GM19467 (cell line): ENCODE results near the gene TNNT3.
"Not testable (repeated sequence)": the region's sequence is repeated elsewhere in the genome, so short reads cannot be mapped to it uniquely, and the experiment has no call there.

Source experiments
- ATAC-seq: cut with Tn5 transposase; IDR thresholded peaks from one replicate; pipeline ENCODE4 v1.9.1; 2021; ENCODE audit warnings: mild to moderate bottlenecking, moderate library complexity; ENCODE audit not compliant: unreplicated experiment

The TNNT3 gene

GRCh38 chr11:1919391-1920127 is at the start of gene TNNT3:
TNNT3 (plus strand) TSS chr11:1919703; CDS start chr11:1922875, 3,172 bp downstream.
- no peak for ATAC-seq

- ATAC-seq, result no peak
These were observed 49.2 kb upstream of the TNNT3 start for GRCh38 chr11:1870326-1870696.

GRCh38 chr11:1870721-1871466 is 48.6 kb upstream of the TNNT3 start:
- no peak for ATAC-seq

GRCh38 chr11:1871531-1871930 is 48.0 kb upstream of the TNNT3 start:
- no peak for ATAC-seq

- ATAC-seq, result no peak
These were observed 47.1 kb upstream of the TNNT3 start for GRCh38 chr11:1872267-1872985.

- no peak for ATAC-seq
These were observed 46.3 kb upstream of the TNNT3 start for GRCh38 chr11:1873048-1873812.

- not testable (repeated sequence) for ATAC-seq
These were observed 45.7 kb upstream of the TNNT3 start for GRCh38 chr11:1873813-1874150.

- not testable (repeated sequence) for ATAC-seq
These were observed 44.9 kb upstream of the TNNT3 start for GRCh38 chr11:1874441-1875092.

- ATAC-seq, result no peak
These were observed 44.2 kb upstream of the TNNT3 start for GRCh38 chr11:1875093-1875850.

- ATAC-seq, result not testable (repeated sequence)
These were observed 43.6 kb upstream of the TNNT3 start for GRCh38 chr11:1875851-1876301.

GRCh38 chr11:1876361-1877063 is 43.0 kb upstream of the TNNT3 start:
- no peak for ATAC-seq

GRCh38 chr11:1877211-1878136 is 42.0 kb upstream of the TNNT3 start:
- ATAC-seq, result no peak

GRCh38 chr11:1878137-1879031 is 41.1 kb upstream of the TNNT3 start:
- ATAC-seq, result no peak

- ATAC-seq, result no peak
These were observed 40.1 kb upstream of the TNNT3 start for GRCh38 chr11:1879342-1879940.

- no peak for ATAC-seq
These were observed 39.4 kb upstream of the TNNT3 start for GRCh38 chr11:1879941-1880720.
